Mucosa of rectum (tissue), 2 donors: ENCODE measurements around the gene PCDHGA1.
"Not testable (repeated sequence)": the region's sequence is repeated elsewhere in the genome, so short reads cannot be mapped to it uniquely, and the experiment has no call there.

Experiments used
- H3K27ac ChIP-seq, 2 donors: one replicate each; pipeline ENCODE4 v1.7.0; 2013; ENCODE audit warnings: inconsistent platforms in 2 of 2, low read depth in 2 of 2, low read length in 2 of 2
- H3K27me3 ChIP-seq, 2 donors: one replicate each; pipeline ENCODE4 v1.7.0; 2013; ENCODE audit warnings: low read length in 2 of 2; ENCODE audit not compliant: control insufficient read depth in 2 of 2, insufficient read depth in 2 of 2
- H3K36me3 ChIP-seq, 2 donors: one replicate each; pipeline ENCODE4 v1.7.0; 2013; ENCODE audit warnings: low read length in 2 of 2; ENCODE audit not compliant: control insufficient read depth in 2 of 2, insufficient read depth in 2 of 2
- H3K4me1 ChIP-seq, 2 donors: one replicate each; pipeline ENCODE4 v1.7.0; 2013; ENCODE audit warnings: low read length in 2 of 2, mild to moderate bottlenecking in 1 of 2; ENCODE audit not compliant: control insufficient read depth in 2 of 2, insufficient read depth in 2 of 2
- H3K4me3 ChIP-seq, 2 donors: one replicate each; pipeline ENCODE4 v1.7.0; 2013; ENCODE audit warnings: low read length in 2 of 2
- H3K9ac ChIP-seq, 2 donors: one replicate each; pipeline ENCODE4 v1.7.0; 2013; ENCODE audit warnings: low read length in 2 of 2, low read depth in 1 of 2, mild to moderate bottlenecking in 1 of 2
- H3K9me3 ChIP-seq, 2 donors: one replicate each; pipeline ENCODE4 v1.7.0; 2013; ENCODE audit warnings: low read length in 2 of 2; ENCODE audit not compliant: control insufficient read depth in 2 of 2
- donor health status: healthy.
- donor health status: Normal muscosa, but diverticular disease.

Gene PCDHGA1

DNA sequence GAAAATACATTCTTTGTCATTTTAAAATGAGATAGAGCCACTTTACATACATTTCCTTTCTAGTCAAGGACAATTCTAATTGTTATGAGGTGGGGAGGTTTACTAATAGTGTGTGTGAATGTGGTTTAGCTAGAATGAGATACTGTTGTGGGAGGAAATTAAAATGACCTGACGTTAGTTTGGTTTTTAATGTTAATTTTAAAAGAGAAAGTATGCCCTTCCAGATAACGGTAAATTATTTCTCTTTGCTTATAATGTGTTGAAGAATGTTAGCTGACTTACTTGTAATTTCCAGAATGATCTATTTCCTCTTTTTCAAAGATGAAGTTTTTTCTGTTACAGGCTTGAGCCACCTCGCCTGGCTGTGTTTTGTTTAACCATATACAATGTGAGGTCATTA lies 8.1 kb upstream of the PCDHGA1 start:
- Histone ChIP-seq H3K36me3 (peaks cover 17 to 19% of the 10 kb centered on the region in 2 donors), H3K4me1 (peaks cover 4 to 8% of the 10 kb centered on the region in 2 donors), H3K27me3 (no peaks in the 10 kb centered on the region), H3K27ac (no peak overlapping the region), H3K9me3 (peaks cover 25 to 33% of the 10 kb centered on the region in 2 donors), H3K9ac (no peak overlapping the region), H3K4me3 (no peak overlapping the region)

DNA sequence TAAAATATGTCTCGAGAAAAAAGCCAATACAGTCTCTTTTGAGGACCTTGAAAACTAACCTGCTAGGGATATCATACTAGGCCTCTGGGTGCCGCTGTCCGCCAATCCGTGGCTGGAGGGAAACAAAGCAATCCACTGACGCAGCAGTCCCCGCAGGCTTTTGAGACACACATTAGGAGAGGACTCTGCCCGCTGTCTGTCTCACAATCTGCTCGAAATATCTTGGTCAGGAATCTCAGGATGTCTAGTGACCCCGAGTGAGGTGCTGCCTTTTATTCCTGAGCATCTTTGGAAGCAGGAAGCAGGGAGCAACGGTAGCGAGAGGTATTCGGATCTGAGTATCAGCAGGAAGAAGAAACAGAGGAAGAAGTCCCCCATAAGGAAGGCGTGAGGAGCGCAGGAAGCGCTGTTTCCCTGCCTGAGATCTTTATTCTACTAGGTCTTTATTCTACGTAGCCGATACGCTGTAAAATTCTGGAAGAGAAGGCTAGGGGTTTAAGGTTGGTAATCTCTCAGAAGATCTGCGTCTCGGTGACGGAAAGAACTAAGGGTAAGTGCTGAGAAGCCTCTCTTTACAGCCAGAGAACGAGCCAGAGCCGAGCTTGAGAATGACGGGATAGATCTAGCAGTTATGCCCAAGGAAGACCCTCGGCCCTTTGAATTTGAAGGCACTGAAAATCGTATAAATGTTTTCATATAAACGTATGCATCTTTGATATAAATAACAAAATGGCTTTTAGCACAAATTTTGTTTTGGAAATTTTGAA lies 4.0 kb upstream of the PCDHGA1 start:
- Histone ChIP-seq H3K4me3 (peak overlapping the region; percentile 67 to 72), H3K9ac (peak overlapping the region; percentile 36 to 48), H3K4me1 (no peaks in the 10 kb centered on the region), H3K36me3 (no peaks in the 10 kb centered on the region), H3K27me3 (no peaks in the 10 kb centered on the region), H3K27ac (no peak overlapping the region), H3K9me3 (peaks cover 17% of the 10 kb centered on the region in 2 donors)

- no peaks in the 10 kb centered on the region for H3K4me1 ChIP-seq
- no peak overlapping the region for H3K9ac ChIP-seq
- H3K36me3 ChIP-seq = no peaks in the 10 kb centered on the region
- H3K9me3 ChIP-seq = peaks cover 10 to 20% of the 10 kb centered on the region in 2 donors
- H3K27ac ChIP-seq = no peak overlapping the region
- no peak overlapping the region for H3K4me3 ChIP-seq
- H3K27me3 ChIP-seq = no peaks in the 10 kb centered on the region
Measured at GRCh38 chr5:141328231-141328630, 2.1 kb upstream of the PCDHGA1 start.

DNA sequence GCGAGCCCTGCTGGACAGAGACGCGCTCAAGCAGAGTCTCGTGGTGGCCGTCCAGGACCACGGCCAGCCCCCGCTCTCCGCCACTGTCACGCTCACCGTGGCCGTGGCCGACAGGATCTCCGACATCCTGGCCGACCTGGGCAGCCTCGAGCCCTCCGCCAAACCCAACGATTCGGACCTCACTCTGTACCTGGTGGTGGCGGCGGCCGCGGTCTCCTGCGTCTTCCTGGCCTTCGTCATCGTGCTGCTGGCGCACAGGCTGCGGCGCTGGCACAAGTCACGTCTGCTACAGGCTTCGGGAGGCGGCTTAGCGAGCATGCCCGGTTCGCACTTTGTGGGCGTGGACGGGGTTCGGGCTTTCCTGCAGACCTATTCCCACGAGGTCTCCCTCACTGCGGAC lies 2.3 kb downstream of the PCDHGA1 start:
- H3K9me3 ChIP-seq = peaks cover 10 to 20% of the 10 kb centered on the region in 2 donors
- H3K27me3 ChIP-seq, H3K4me3 ChIP-seq: not testable (repeated sequence)

GRCh38 chr5:141338538-141339306 lies 8.4 kb downstream of the PCDHGA1 start, which contains the start of gene PCDHGA2:
Gene PCDHGA2, plus strand, starts transcription at chr5:141338760.
- H3K27ac ChIP-seq = no peak within 1 kb of the TSS
- H3K4me3 ChIP-seq = peak within 1 kb of the TSS; percentile 10 to 39
- no peaks in the 10 kb centered on the region for H3K36me3 ChIP-seq
- H3K27me3 ChIP-seq = no peaks in the 10 kb centered on the region
- H3K4me1 ChIP-seq = no peaks in the 10 kb centered on the region
- peaks cover 19 to 22% of the 10 kb centered on the region in 2 donors for H3K9me3 ChIP-seq
- no peak within 1 kb of the TSS for H3K9ac ChIP-seq

More for the DNA sequence above, 2.3 kb downstream of the PCDHGA1 start:
- not testable (repeated sequence) for H3K9ac ChIP-seq, H3K27ac ChIP-seq, H3K36me3 ChIP-seq, H3K4me1 ChIP-seq

- not testable (repeated sequence) for H3K27me3 ChIP-seq, H3K27ac ChIP-seq, H3K4me3 ChIP-seq, H3K36me3 ChIP-seq, H3K9ac ChIP-seq, H3K4me1 ChIP-seq
- peaks cover 27 to 32% of the 10 kb centered on the region in 2 donors for H3K9me3 ChIP-seq
Measured at GRCh38 chr5:141340781-141341354, 10.6 kb downstream of the PCDHGA1 start.

GRCh38 chr5:141342773-141343172 lies 12.5 kb downstream of the PCDHGA1 start:
- H3K9ac ChIP-seq = no peak overlapping the region
- no peaks in the 10 kb centered on the region for H3K4me1 ChIP-seq
- H3K36me3 ChIP-seq = no peaks in the 10 kb centered on the region
- no peak overlapping the region for H3K4me3 ChIP-seq
- H3K9me3 ChIP-seq = peaks cover 27 to 32% of the 10 kb centered on the region in 2 donors
- no peaks in the 10 kb centered on the region for H3K27me3 ChIP-seq
- H3K27ac ChIP-seq = no peak overlapping the region

- Histone ChIP-seq H3K27me3 (no peaks in the 10 kb centered on the region), H3K9me3 (peaks cover 27 to 32% of the 10 kb centered on the region in 2 donors), H3K36me3 (no peaks in the 10 kb centered on the region), H3K9ac (no peak within 1 kb of the TSS), H3K27ac (no peak within 1 kb of the TSS), H3K4me1 (no peaks in the 10 kb centered on the region), H3K4me3 (peak within 1 kb of the TSS; percentile 5 to 19)
Measured at GRCh38 chr5:141343242-141343952, 13.1 kb downstream of the PCDHGA1 start, which contains the start of gene PCDHGA3. Gene PCDHGA3, plus strand, starts transcription at chr5:141343829. Its CDS starts 205 bp downstream, at chr5:141344034.

- no peaks in the 10 kb centered on the region for H3K27me3 ChIP-seq
- peaks cover 22 to 30% of the 10 kb centered on the region in 2 donors for H3K9me3 ChIP-seq
- H3K9ac ChIP-seq = no peak overlapping the region
- no peak overlapping the region for H3K27ac ChIP-seq
- H3K4me3 ChIP-seq = peak overlapping the region; percentile 5 to 19
- H3K36me3 ChIP-seq = no peaks in the 10 kb centered on the region
- H3K4me1 ChIP-seq = no peaks in the 10 kb centered on the region
Measured at GRCh38 chr5:141343953-141344463, 13.7 kb downstream of the PCDHGA1 start.
